NB4 (cell line): ENCODE results near the gene MUCL3.

Experiments
- MAX ChIP-seq: IDR thresholded peaks from 2 replicates; pipeline ENCODE4 v1.6.1; 2011; ENCODE audit warnings: low read depth, low read length
- MYC ChIP-seq: IDR thresholded peaks from 2 replicates; pipeline ENCODE4 v1.6.1; 2011; ENCODE audit warnings: low read depth, low read length
- POLR2A ChIP-seq: IDR thresholded peaks from 2 replicates; pipeline ENCODE4 v1.6.1; 2011; ENCODE audit warnings: mild to moderate bottlenecking; ENCODE audit not compliant: insufficient read length; ENCODE audit errors: extremely low read depth
- TF ChIP-seq, protein P1 (sequence below): IDR thresholded peaks from one replicate; pipeline ENCODE4 v1.5.1; 2012; ENCODE audit warnings: low read depth, low read length

GRCh38 chr6:30948811-30949210, 8.0 kb downstream of the MUCL3 start:
- TF ChIP-seq, protein P1, sequence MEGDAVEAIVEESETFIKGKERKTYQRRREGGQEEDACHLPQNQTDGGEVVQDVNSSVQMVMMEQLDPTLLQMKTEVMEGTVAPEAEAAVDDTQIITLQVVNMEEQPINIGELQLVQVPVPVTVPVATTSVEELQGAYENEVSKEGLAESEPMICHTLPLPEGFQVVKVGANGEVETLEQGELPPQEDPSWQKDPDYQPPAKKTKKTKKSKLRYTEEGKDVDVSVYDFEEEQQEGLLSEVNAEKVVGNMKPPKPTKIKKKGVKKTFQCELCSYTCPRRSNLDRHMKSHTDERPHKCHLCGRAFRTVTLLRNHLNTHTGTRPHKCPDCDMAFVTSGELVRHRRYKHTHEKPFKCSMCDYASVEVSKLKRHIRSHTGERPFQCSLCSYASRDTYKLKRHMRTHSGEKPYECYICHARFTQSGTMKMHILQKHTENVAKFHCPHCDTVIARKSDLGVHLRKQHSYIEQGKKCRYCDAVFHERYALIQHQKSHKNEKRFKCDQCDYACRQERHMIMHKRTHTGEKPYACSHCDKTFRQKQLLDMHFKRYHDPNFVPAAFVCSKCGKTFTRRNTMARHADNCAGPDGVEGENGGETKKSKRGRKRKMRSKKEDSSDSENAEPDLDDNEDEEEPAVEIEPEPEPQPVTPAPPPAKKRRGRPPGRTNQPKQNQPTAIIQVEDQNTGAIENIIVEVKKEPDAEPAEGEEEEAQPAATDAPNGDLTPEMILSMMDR, result no peak
- TF ChIP-seq POLR2A (no peak), MAX (no peak), MYC (no peak)
